Naive thymus-derived CD8-positive, alpha-beta T cell (primary cell): ENCODE measurements around the gene SUSD6. TPM values are rescaled to one million over a fixed set of nuclear protein-coding genes. Genes with fewer than 3 reads are reported as not detected.

Experiments used
- ATAC-seq, 2 donors: fragments of 150-1000 bp; cut with Tn5 transposase in 1 of 2; sonication (Bioruptor Pico), chemical (Tn5 transposase) in 1 of 2; 1 replicate in 1 of 2; 2 replicates in 1 of 2; pipeline ENCODE4 v1.10.0; 2021; ENCODE audit warnings: mild to moderate bottlenecking in 2 of 2, moderate library complexity in 2 of 2
- POLR2A ChIA-PET: fragments of 350-600 bp; sonication (Branson Sonifier 250); formaldehyde crosslinking; loops from one replicate; lab custom pipeline; 2021; ENCODE audit warnings: antibody characterized with exemption; lab: Charles Lee
- DNase-seq, 10 donors: peaks; one replicate each; pipeline versions ENCODE4 v3.0.0 to v3.0.0-alpha.2; 2020 to 2022
- H3K27ac Mint-ChIP-seq, 10 donors: one replicate each; pipeline ENCODE4 v1.8.0; 2020 to 2022; ENCODE audit warnings: mild to moderate bottlenecking in 10 of 10, mixed read lengths in 10 of 10, moderate library complexity in 4 of 10, inconsistent platforms in 1 of 10
- H3K27me3 Mint-ChIP-seq, 5 donors: one replicate each; pipeline ENCODE4 v1.8.0; 2021 to 2022; ENCODE audit warnings: mixed read lengths in 5 of 5
- H3K36me3 Mint-ChIP-seq, 3 donors: one replicate each; pipeline ENCODE4 v1.8.0; 2020 to 2022; ENCODE audit warnings: mixed read lengths in 3 of 3, mild to moderate bottlenecking in 2 of 3, inconsistent platforms in 1 of 3
- H3K4me1 Mint-ChIP-seq, 4 donors: one replicate each; pipeline ENCODE4 v1.8.0; 2021 to 2022; ENCODE audit warnings: mixed read lengths in 4 of 4
- H3K4me3 Mint-ChIP-seq, 10 donors: one replicate each; pipeline ENCODE4 v1.8.0; 2020 to 2022; ENCODE audit warnings: mild to moderate bottlenecking in 10 of 10, mixed read lengths in 10 of 10, moderate library complexity in 6 of 10, inconsistent platforms in 1 of 10
- H3K9me3 Mint-ChIP-seq, 9 donors: one replicate each; pipeline ENCODE4 v1.8.0; 2020 to 2022; ENCODE audit warnings: mixed read lengths in 9 of 9, mild to moderate bottlenecking in 3 of 9, inconsistent platforms in 1 of 9, moderate library complexity in 1 of 9
- polyA plus RNA-seq, 3 donors: library from polyadenylated mRNA; unstranded; fragments of 300-500 nt; fragmentation: Illumina TruSeq; gene quantifications; one replicate each; pipeline ENCODE4 v1.2.3, GENCODE V29; 2021
- total RNA-seq, 8 experiments: library from RNA in 2 of 8; stranded (reverse) in 2 of 8; gene quantifications; one replicate each; pipeline ENCODE4 v1.2.3 and lab custom pipeline; 2021 to 2026

SUSD6 gene
- total and polyA plus RNA-seq, 5 experiments from 2014 or later: 4.5 to 38.8 (median 6.8) TPM

DNA sequence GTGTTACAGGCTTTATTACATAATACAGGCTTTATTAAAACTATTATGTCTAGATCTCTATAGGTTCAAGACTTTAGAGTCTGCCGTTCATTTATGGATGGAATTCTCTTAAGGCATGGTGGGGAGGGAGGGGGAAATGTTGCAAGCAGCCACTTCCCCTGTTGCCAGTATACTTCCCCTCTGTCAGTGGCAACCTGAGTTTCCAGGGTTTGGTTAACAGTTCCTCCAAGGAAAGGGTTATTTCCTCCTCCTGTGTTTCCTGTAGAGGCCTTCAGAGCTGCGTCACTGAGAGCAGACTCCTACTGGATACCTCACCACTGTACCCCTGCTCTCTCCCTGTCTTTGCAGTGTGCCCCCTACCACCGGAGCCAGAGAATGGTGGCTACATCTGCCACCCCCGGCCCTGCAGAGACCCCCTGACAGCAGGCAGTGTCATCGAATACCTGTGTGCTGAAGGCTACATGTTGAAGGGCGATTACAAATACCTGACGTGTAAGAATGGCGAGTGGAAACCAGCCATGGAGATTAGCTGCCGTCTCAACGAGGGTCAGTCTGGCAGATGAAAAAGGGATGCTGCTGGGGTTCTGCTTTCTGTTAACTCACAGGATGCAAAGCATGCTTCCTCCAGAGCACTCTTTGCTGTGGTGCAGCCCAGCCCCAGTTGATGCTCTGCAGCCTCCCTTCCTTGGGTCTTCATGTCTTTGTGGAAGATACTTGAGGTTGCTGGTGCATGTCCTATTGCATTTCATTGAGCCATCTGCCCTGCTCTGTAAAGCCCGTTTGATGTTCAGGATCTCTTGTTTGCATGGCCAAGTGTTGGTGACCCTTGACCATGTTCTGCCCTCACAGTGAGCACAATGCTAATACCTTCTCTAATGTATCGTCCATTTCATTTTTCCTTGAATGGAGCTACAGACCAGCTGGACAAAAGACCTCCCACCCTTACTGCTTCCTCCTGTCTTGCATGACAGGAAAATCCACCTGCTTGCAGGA lies 91.9 kb downstream of the SUSD6 start:
- H3K4me1 Mint-ChIP-seq: peaks cover 28 to 75% (median 53%) of the 10 kb centered on the region in 4 donors
- H3K9me3 Mint-ChIP-seq: no peaks in the 10 kb centered on the region
- DNase-seq: no peak
- H3K27me3 Mint-ChIP-seq: no peaks in the 10 kb centered on the region
- peak overlapping the region in 8 of 10 donors; percentile 22 to 86 (median 57) for H3K27ac Mint-ChIP-seq
- no peak for ATAC-seq
- peaks cover 0 to 59% (median 3%) of the 10 kb centered on the region in 3 donors for H3K36me3 Mint-ChIP-seq
- H3K4me3 Mint-ChIP-seq: peak overlapping the region in 4 of 10 donors; percentile 9 to 31 (median 24)
- POLR2A ChIA-PET: no interaction called here

DNA sequence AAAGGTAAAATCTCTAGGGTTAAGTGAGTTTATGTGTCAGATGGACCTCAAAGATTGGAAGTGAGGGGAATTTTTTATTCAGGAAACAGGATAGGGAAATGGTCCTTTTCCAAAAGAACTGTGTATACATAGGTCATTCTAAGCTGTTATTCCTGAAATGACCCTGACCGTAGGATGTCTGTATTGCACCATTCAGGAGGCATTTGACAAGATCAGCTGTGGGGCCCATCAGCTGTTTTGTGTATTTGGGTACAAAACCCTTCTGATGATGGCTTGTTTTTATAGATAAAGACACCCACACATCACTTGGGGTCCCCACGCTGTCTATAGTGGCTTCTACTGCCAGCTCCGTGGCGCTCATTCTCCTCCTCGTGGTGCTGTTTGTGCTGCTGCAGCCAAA lies 92.9 kb downstream of the SUSD6 start:
- DNase-seq (no peak), ATAC-seq (no peak)
- Mint-ChIP-seq H3K36me3 (peaks cover 0 to 62% (median 11%) of the 10 kb centered on the region in 3 donors), H3K4me3 (no peak overlapping the region), H3K27me3 (no peaks in the 10 kb centered on the region), H3K27ac (peak overlapping the region in 1 of 10 donors; percentile 51), H3K9me3 (no peaks in the 10 kb centered on the region), H3K4me1 (peaks cover 23 to 70% (median 43%) of the 10 kb centered on the region in 4 donors)
- POLR2A ChIA-PET: no interaction called here

DNA sequence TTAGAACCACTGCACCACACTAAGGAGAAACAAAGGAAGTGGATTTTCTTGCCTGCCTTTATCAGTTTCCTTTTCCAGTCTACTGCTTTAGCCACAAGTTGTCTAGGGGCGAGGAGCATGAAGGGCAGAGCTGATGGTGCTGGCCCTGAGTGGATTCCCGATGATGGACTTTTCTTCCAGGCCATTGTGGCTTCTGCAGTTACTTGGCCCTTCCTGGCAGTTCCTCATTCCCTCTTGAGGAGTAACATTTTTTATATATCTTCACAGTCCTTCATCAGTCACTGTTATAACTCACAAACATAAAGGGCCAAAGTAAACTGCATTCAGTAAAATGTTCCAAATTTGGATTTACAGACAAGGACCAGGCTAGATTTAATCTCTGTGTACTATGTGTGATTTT lies 94.3 kb downstream of the SUSD6 start:
- peaks cover 0 to 73% (median 15%) of the 10 kb centered on the region in 3 donors for H3K36me3 Mint-ChIP-seq
- H3K27ac Mint-ChIP-seq: peak overlapping the region in 6 of 10 donors; percentile 3 to 67 (median 44)
- no peak for DNase-seq
- peaks cover 18 to 63% (median 39%) of the 10 kb centered on the region in 4 donors for H3K4me1 Mint-ChIP-seq
- no peaks in the 10 kb centered on the region for H3K27me3 Mint-ChIP-seq
- H3K4me3 Mint-ChIP-seq: no peak overlapping the region
- no peaks in the 10 kb centered on the region for H3K9me3 Mint-ChIP-seq
- POLR2A ChIA-PET: interaction anchor here (1.3 kb wide), 1 partner anchor 17 kb away, joined by 3 read pairs; no protein-coding TSS in a partner anchor
- no peak for ATAC-seq

DNA sequence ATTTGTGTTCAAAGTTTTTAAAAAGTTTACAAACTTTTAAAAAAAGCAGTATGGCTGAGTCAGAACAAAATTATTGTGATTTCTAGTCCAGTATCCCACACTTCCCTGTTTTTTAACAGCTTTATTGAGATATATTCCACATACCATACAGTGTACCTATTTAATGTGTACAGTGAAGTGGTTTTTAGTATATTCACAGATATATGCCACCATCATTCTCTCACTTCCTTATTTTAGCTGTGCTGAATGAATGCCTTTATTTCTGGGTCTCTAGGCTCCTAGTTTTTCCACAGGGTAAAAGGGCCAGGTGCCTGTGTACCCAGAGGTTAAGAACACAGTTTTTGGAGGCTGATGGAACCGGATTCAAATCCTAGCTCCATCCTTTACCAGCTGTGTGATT lies 96.7 kb downstream of the SUSD6 start:
- Mint-ChIP-seq H3K9me3 (no peaks in the 10 kb centered on the region), H3K27me3 (no peaks in the 10 kb centered on the region), H3K4me3 (no peak overlapping the region), H3K36me3 (peaks cover 0 to 94% (median 17%) of the 10 kb centered on the region in 3 donors), H3K4me1 (peaks cover 15 to 59% (median 39%) of the 10 kb centered on the region in 4 donors), H3K27ac (peak overlapping the region in 1 of 10 donors; percentile 37)
- ATAC-seq: no peak
- no peak for DNase-seq
- POLR2A ChIA-PET: interaction anchor here (1.5 kb wide), 1 partner anchor 10 kb away, joined by 3 read pairs; no protein-coding TSS in a partner anchor

DNA sequence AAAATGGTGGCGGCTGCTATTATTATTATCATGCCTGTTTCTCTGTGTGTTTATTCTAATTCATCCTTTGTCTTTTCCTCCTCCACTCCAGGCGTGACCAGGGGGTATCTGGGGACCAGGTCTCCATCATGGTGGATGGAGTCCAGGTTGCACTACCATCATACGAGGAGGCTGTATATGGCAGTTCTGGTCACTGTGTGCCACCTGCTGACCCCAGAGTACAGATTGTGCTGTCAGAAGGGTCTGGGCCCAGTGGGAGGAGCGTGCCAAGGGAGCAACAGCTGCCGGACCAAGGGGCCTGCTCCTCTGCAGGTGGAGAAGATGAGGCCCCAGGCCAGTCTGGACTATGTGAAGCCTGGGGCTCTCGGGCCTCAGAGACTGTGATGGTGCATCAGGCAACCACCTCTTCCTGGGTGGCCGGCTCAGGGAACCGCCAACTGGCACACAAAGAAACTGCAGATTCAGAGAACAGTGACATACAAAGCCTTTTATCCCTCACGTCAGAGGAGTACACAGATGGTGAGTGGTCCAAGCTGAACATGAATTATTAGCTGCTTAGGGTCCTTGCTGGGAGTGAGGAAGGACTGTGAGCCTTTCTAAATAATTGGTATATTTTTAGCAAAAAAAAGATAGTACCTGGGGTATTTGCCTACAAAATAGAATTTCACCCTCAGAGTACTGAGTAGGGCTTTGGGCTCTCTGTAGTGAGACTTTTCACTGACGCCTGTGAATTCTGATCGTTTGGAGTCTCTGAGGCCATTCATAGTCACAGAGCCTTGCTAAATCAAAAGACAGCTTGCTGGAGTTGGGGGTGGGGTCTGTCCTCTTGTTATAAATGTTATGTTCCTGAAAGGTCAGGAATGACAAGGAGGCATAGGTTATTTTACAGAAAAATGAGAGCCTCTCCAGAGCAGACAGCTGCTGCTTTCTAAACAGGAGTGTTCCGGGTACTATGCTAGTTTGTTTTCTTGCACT lies 97.5 kb downstream of the SUSD6 start:
- Mint-ChIP-seq H3K27me3 (no peaks in the 10 kb centered on the region), H3K36me3 (peaks cover 0 to 94% (median 14%) of the 10 kb centered on the region in 3 donors), H3K4me1 (peaks cover 8 to 56% (median 34%) of the 10 kb centered on the region in 4 donors), H3K4me3 (no peak overlapping the region), H3K27ac (peak overlapping the region in 5 of 10 donors; percentile 5 to 61 (median 29)), H3K9me3 (no peaks in the 10 kb centered on the region)
- ATAC-seq: peak in 1 of 2 donors; percentile 66
- POLR2A ChIA-PET: interaction anchor here (1.5 kb wide), 1 partner anchor 11 kb away, joined by 3 read pairs; no protein-coding TSS in a partner anchor
- DNase-seq: no peak

DNA sequence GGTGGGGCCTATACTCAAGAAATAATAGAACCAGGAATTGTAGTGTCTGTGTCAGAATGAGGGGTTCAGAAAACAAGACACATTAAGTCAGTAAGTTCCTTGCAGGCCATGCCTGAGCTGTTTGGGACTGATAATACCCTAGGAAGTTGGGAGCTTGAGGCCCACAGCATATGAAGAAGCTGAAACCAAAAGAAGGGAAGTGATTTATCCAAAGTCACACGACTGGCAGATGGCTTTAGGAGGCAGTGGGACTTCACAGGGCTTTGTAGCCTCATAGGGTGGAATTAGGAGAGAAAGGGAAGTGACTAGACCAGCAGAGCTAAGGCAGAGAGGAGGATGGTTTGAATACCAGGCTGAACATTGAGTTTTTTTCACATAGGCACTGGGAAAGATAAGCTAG lies 99.0 kb downstream of the SUSD6 start:
- no peak for ATAC-seq
- peaks cover 7 to 61% (median 32%) of the 10 kb centered on the region in 4 donors for H3K4me1 Mint-ChIP-seq
- POLR2A ChIA-PET: no interaction called here

DNA sequence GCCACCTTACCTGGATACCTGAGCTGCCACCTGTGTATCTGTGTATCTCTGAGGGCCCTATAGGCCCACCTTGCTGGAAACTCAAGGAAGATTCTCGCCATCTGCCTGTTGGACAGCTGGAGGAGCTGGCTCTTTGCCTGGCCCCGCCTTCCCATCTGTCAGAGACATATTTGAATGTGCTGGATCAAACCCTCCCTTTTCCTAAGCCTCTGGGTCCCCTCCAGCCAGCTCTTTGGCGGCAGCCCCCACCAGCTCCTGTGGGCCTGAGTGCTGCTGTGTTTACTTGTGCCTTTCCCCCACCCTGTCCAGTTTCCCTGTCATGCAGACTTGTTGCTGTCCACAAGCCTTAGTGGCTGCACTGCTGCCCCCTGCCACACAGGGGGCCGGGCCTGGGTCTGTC lies 99.7 kb downstream of the SUSD6 start:
- DNase-seq (no peak), ATAC-seq (no peak)
- no peaks in the 10 kb centered on the region for H3K9me3 Mint-ChIP-seq
- H3K27ac Mint-ChIP-seq: peak overlapping the region in 3 of 10 donors; percentile 12 to 53 (median 25)
- peaks cover 11 to 59% (median 37%) of the 10 kb centered on the region in 4 donors for H3K4me1 Mint-ChIP-seq
- peaks cover 0 to 81% (median 14%) of the 10 kb centered on the region in 3 donors for H3K36me3 Mint-ChIP-seq
- no peak overlapping the region for H3K4me3 Mint-ChIP-seq
- H3K27me3 Mint-ChIP-seq: no peaks in the 10 kb centered on the region
- POLR2A ChIA-PET: no interaction called here

More for the DNA sequence above, 99.0 kb downstream of the SUSD6 start:
- DNase-seq: no peak
- H3K4me3 Mint-ChIP-seq: peak overlapping the region in 1 of 10 donors; percentile 2
- H3K9me3 Mint-ChIP-seq: no peaks in the 10 kb centered on the region
- no peaks in the 10 kb centered on the region for H3K27me3 Mint-ChIP-seq
- H3K36me3 Mint-ChIP-seq: peaks cover 0 to 85% (median 14%) of the 10 kb centered on the region in 3 donors
- H3K27ac Mint-ChIP-seq: peak overlapping the region in 8 of 10 donors; percentile 7 to 76 (median 46)

DNA sequence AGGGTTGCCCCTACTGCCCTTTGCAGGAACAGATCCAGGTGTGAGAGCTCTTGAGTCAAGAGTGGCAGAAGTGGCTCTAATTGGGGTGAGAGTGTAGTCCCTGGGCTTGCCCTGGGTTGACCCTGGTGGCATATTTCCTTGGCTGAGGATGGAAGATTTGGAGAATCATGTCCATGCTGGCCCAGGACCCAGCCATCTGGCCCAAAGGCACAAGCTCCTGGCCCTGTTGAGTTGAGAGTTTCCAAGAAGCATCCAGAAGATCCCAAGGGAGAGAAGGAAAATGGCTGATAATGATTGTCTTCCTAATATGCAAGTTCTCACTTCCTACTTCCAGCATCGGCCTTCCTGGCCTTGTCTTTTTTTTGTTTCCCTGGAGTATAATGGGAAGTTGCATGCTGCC lies 100.1 kb downstream of the SUSD6 start:
- Mint-ChIP-seq H3K4me1 (peaks cover 16 to 63% (median 41%) of the 10 kb centered on the region in 4 donors), H3K27ac (peak overlapping the region in 2 of 10 donors; percentile 12 to 48), H3K9me3 (no peaks in the 10 kb centered on the region), H3K36me3 (peaks cover 0 to 77% (median 14%) of the 10 kb centered on the region in 3 donors), H3K27me3 (no peaks in the 10 kb centered on the region), H3K4me3 (no peak overlapping the region)
- POLR2A ChIA-PET: no interaction called here
- ATAC-seq (no peak), DNase-seq (no peak)

DNA sequence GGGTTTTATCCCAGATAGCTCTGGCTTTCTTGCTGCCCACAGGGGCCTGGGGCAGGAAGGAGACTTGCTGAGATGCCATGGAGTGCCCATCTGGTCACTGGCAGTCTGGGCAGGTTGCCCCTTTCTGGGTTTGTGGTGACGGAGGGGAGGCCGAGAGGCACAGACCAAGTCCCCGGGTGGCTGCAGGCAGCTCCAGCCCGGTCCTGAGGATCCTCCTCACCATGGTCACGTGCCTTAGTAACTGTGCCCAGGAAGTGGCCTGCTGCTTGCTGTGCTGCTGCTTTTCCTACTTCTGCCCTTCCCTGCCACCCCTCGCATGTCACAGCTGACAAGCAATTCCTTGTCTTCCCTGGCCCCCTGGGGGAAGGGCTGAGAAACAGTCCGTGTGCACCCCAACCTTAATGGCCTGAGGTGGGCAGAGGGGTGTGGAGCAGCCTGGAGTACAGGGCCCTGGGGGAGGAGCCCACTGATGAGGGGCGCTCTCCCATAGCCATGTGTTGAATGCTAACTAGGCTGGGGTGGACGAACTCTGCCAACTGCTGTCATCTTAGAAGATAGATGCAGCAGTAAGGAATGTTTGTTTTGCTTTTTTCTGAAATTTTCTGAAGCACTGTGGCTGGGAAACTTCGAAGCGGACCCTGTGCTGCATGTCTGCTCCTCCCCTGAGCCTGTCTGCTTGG lies 100.6 kb downstream of the SUSD6 start:
- H3K4me3 Mint-ChIP-seq: no peak overlapping the region
- H3K27ac Mint-ChIP-seq: peak overlapping the region in 5 of 10 donors; percentile 32 to 93 (median 84)
- no peaks in the 10 kb centered on the region for H3K9me3 Mint-ChIP-seq
- peaks cover 0 to 72% (median 14%) of the 10 kb centered on the region in 3 donors for H3K36me3 Mint-ChIP-seq
- ATAC-seq (no peak), DNase-seq (no peak)
- POLR2A ChIA-PET: no interaction called here
- H3K4me1 Mint-ChIP-seq: peaks cover 18 to 64% (median 46%) of the 10 kb centered on the region in 4 donors
- H3K27me3 Mint-ChIP-seq: no peaks in the 10 kb centered on the region

DNA sequence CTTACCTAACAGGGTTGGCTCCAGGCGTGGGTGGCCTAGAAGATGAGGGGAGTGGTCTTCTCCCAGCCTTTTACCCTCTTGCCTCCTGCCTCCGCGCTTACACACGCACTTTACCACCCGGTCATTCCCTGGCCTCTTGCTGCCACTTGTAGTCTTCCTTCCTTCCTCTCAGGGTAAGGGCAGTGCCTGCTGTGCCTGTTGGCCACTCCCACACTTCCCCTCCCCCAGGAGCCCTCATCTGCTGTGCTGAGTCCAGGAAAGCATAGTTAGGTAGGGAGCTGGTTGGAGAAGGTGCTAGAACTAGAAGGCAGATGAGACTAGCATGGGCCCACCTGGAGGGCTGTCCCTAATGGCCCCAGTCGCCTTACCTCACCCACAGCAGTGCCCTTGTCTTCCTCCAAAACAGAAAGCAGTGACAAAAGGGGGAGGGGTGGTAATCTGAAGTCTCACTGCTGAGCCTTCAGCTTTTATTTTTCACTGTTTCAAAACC lies 101.2 kb downstream of the SUSD6 start:
- Mint-ChIP-seq H3K4me1 (peaks cover 19 to 65% (median 47%) of the 10 kb centered on the region in 4 donors), H3K27ac (peak overlapping the region in 9 of 10 donors; percentile 46 to 87 (median 80)), H3K36me3 (peaks cover 0 to 66% (median 14%) of the 10 kb centered on the region in 3 donors), H3K27me3 (no peaks in the 10 kb centered on the region), H3K9me3 (no peaks in the 10 kb centered on the region), H3K4me3 (peak overlapping the region in 2 of 10 donors; percentile 9 to 25)
- DNase-seq (no peak), ATAC-seq (no peak)
- POLR2A ChIA-PET: no interaction called here

DNA sequence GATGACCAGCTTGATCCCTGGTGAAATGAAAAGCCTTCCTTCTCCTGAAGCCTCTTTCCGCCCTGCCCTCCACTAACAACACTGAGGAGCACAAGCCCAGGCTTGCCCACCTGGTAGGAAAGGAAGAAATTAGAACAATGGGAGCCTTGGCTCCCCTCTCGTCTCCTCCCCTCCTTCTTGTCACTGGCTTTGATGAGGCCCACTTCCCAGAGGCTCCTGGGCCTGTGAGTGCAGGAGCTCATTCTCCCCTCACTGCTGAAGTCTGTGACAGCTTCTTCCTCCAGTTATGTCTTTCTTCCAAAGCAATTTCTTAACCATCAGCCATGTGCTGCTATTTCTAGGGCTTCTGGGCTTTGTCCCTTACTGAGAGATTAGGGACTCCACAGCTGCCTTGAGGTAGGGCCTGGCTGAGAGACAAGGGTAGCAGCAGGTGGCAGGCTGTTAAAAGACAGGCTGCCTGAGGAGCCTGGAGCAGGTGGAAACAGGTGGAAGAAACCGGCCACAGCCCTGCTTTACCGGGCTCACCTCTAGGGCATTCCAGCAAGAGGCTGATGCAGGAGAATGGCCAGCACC lies 101.9 kb downstream of the SUSD6 start:
- Mint-ChIP-seq H3K4me1 (peaks cover 19 to 59% (median 47%) of the 10 kb centered on the region in 4 donors), H3K27me3 (no peaks in the 10 kb centered on the region), H3K9me3 (no peaks in the 10 kb centered on the region), H3K27ac (peak overlapping the region in 4 of 10 donors; percentile 52 to 87 (median 78)), H3K4me3 (peak overlapping the region in 1 of 10 donors; percentile 22), H3K36me3 (peaks cover 0 to 61% (median 14%) of the 10 kb centered on the region in 3 donors)
- POLR2A ChIA-PET: no interaction called here
- DNase-seq (no peak), ATAC-seq (no peak)
